GM23338 (cell line): ENCODE results near the gene SLC40A1. TPM values are rescaled to one million over a fixed set of nuclear protein-coding genes. Genes with fewer than 3 reads are reported as not detected.
A peak's percentile ranks its signal among the peaks of the same experiment; 100 is the strongest.

Source experiments
- ATAC-seq: fragments of 200-7000 bp; cut with Tn5 transposase; 3 replicates; pipeline ENCODE4 v1.9.1; 2020
- DNase-seq: peaks from one replicate; pipeline ENCODE4 v3.0.0-alpha.2; 2015; ENCODE audit warnings: low spot score
- H2AFZ ChIP-seq: fragments of 200-600 bp; sonication (generic); 2 replicates; pipeline ENCODE4 v1.8.0; 2016; ENCODE audit warnings: antibody characterized with exemption, mild to moderate bottlenecking, moderate library complexity
- H3F3A ChIP-seq: fragments of 200-600 bp; sonication (generic); replicated peaks from 2 replicates; pipeline ENCODE4 v1.8.0; 2017; ENCODE audit warnings: antibody characterized with exemption, mixed run types, low read depth
- H3K27ac ChIP-seq: fragments of 200-600 bp; sonication (generic); 2 replicates; pipeline ENCODE4 v1.6.1; 2016; ENCODE audit warnings: low read depth
- H3K27me3 ChIP-seq: fragments of 200-600 bp; sonication (generic); 2 replicates; pipeline ENCODE4 v1.8.0; 2016; ENCODE audit warnings: mild to moderate bottlenecking, mixed run types, moderate library complexity; ENCODE audit not compliant: insufficient read depth
- H3K36me3 ChIP-seq: fragments of 200-600 bp; sonication (generic); 2 replicates; pipeline ENCODE4 v1.8.0; 2016; ENCODE audit warnings: mild to moderate bottlenecking; ENCODE audit not compliant: insufficient read depth
- H3K4me1 ChIP-seq: fragments of 200-600 bp; sonication (generic); 2 replicates; pipeline ENCODE4 v1.8.0; 2016; ENCODE audit warnings: mild to moderate bottlenecking, moderate library complexity; ENCODE audit not compliant: insufficient read depth
- H3K4me2 ChIP-seq: fragments of 200-600 bp; sonication (generic); 2 replicates; pipeline ENCODE4 v1.7.1; 2017; ENCODE audit warnings: mixed run types
- H3K4me3 ChIP-seq: fragments of 200-600 bp; sonication (generic); 2 replicates; pipeline ENCODE4 v1.6.1; 2016; ENCODE audit warnings: mixed run types
- H3K79me2 ChIP-seq: fragments of 200-600 bp; sonication (generic); replicated peaks from 2 replicates; pipeline ENCODE4 v1.8.0; 2017; ENCODE audit warnings: mild to moderate bottlenecking; ENCODE audit not compliant: insufficient read depth
- H3K9me2 ChIP-seq: fragments of 200-600 bp; sonication (generic); 2 replicates; pipeline ENCODE4 v1.8.0; 2017; ENCODE audit not compliant: insufficient read depth
- H4K20me1 ChIP-seq: fragments of 200-600 bp; sonication (generic); replicated peaks from 2 replicates; pipeline ENCODE4 v1.8.0; 2017; ENCODE audit warnings: mild to moderate bottlenecking; ENCODE audit not compliant: insufficient read depth
- H3K27ac Mint-ChIP-seq: 2 replicates; pipeline ENCODE4 v1.8.0; 2020; ENCODE audit warnings: inconsistent platforms, mild to moderate bottlenecking, moderate library complexity, mixed read lengths
- H3K27me3 Mint-ChIP-seq: 3 replicates; pipeline ENCODE4 v1.8.0; 2022; ENCODE audit warnings: low read depth, mild to moderate bottlenecking, moderate library complexity, mixed read lengths, inconsistent platforms; ENCODE audit not compliant: insufficient read depth, poor library complexity
- H3K36me3 Mint-ChIP-seq: 3 replicates; pipeline ENCODE4 v1.8.0; 2021; ENCODE audit warnings: low read depth, mild to moderate bottlenecking, inconsistent platforms, moderate library complexity, mixed read lengths
- H3K4me1 Mint-ChIP-seq: 3 replicates; pipeline ENCODE4 v1.8.0; 2020; ENCODE audit warnings: mild to moderate bottlenecking, inconsistent platforms, mixed read lengths
- H3K4me3 Mint-ChIP-seq: 3 replicates; pipeline ENCODE4 v1.8.0; 2021; ENCODE audit warnings: moderate library complexity, mild to moderate bottlenecking, inconsistent platforms, mixed read lengths
- H3K9me3 Mint-ChIP-seq: 3 replicates; pipeline ENCODE4 v1.8.0; 2020; ENCODE audit warnings: moderate library complexity, mild to moderate bottlenecking, inconsistent platforms, mixed read lengths
- CREB1 ChIP-seq: fragments of 250-450 bp; sonication (Bioruptor Pico); IDR thresholded peaks from 2 replicates; pipeline ENCODE4 v1.5.0; 2020; ENCODE audit warnings: low read depth, mild to moderate bottlenecking, moderate library complexity
- CTCF ChIP-seq, 2 experiments: fragments of 200-600 bp in 1 of 2; sonication (generic) in 1 of 2; conservative IDR thresholded peaks; 2 replicates each; pipeline versions ENCODE4 v1.5.1 to v1.6.1; 2016 to 2017; ENCODE audit warnings: antibody characterized with exemption in 2 of 2, low read depth in 2 of 2, mild to moderate bottlenecking in 2 of 2, moderate library complexity in 1 of 2
- EZH2 ChIP-seq: fragments of 200-600 bp; sonication (generic); IDR thresholded peaks from one replicate; pipeline ENCODE4 v1.8.0; 2017; ENCODE audit warnings: antibody characterized with exemption, mild to moderate bottlenecking, low read depth; ENCODE audit not compliant: unreplicated experiment
- EZH2phosphoT487 ChIP-seq: fragments of 200-600 bp; sonication (generic); IDR thresholded peaks from one replicate; pipeline ENCODE4 v1.8.1; 2018; ENCODE audit warnings: antibody characterized with exemption; ENCODE audit not compliant: unreplicated experiment
- JUNB ChIP-seq: IDR thresholded peaks from one replicate; pipeline ENCODE4 v1.6.1; 2016; ENCODE audit warnings: antibody characterized with exemption; ENCODE audit not compliant: unreplicated experiment
- NANOG ChIP-seq: IDR thresholded peaks from 2 replicates; pipeline ENCODE4 v1.6.1; 2016; ENCODE audit warnings: antibody characterized with exemption, borderline replicate concordance
- POLR2AphosphoS5 ChIP-seq: IDR thresholded peaks from 2 replicates; pipeline ENCODE4 v1.6.1; 2016; ENCODE audit warnings: antibody characterized with exemption, low read depth
- STAT1 ChIP-seq: IDR thresholded peaks from one replicate; pipeline ENCODE4 v1.6.1; 2016; ENCODE audit warnings: antibody characterized with exemption; ENCODE audit not compliant: unreplicated experiment
- ZNF114 ChIP-seq: fragments of 250-450 bp; sonication (Bioruptor Pico); IDR thresholded peaks from 2 replicates; pipeline ENCODE4 v1.5.0; 2020; ENCODE audit warnings: mild to moderate bottlenecking, moderate library complexity
- ZNF331 ChIP-seq: fragments of 250-450 bp; sonication (Bioruptor Pico); IDR thresholded peaks from 2 replicates; pipeline ENCODE4 v1.5.0; 2020; ENCODE audit warnings: low read depth, mild to moderate bottlenecking, moderate library complexity
- long read RNA-seq: library from polyadenylated mRNA; unstranded; transcript quantifications from one replicate; pipeline ENCODE4 v2.0.0, GENCODE V29; 2020; ENCODE audit not compliant: unreplicated experiment
- polyA plus RNA-seq: library from polyadenylated mRNA; unstranded; fragments of >200 nt; fragmentation: Nextera tagmentation; extraction: Ambion mirVana; gene quantifications from 2 replicates; pipeline ENCODE4 v1.2.1, GENCODE V29; 2016
- total RNA-seq: library from RNA; depleted of rRNA; stranded (reverse); fragments of >200 nt; shearing (Covaris generic); gene quantifications from 2 replicates; pipeline ENCODE4 v1.2.3, GENCODE V29; 2014; rRNA removed
- TF ChIP-seq, protein P1 (sequence below): IDR thresholded peaks from 2 replicates; pipeline ENCODE4 v1.6.1; 2016; ENCODE audit warnings: antibody characterized with exemption
- TF ChIP-seq, protein P2 (sequence below): IDR thresholded peaks from one replicate; pipeline ENCODE4 v1.6.1; 2018; ENCODE audit warnings: antibody characterized with exemption; ENCODE audit not compliant: unreplicated experiment
- TF ChIP-seq, protein P3 (sequence below): fragments of 250-450 bp; sonication (Bioruptor Pico); IDR thresholded peaks from 2 replicates; pipeline ENCODE4 v1.5.0; 2020; ENCODE audit warnings: mild to moderate bottlenecking, moderate library complexity

SLC40A1 gene
- total RNA-seq (0.70 TPM in 1 of 2 replicates, not detected in the other), polyA plus RNA-seq (0.08 and 0.10 TPM in 2 replicates)
- long read RNA-seq: 0 reads

DNA sequence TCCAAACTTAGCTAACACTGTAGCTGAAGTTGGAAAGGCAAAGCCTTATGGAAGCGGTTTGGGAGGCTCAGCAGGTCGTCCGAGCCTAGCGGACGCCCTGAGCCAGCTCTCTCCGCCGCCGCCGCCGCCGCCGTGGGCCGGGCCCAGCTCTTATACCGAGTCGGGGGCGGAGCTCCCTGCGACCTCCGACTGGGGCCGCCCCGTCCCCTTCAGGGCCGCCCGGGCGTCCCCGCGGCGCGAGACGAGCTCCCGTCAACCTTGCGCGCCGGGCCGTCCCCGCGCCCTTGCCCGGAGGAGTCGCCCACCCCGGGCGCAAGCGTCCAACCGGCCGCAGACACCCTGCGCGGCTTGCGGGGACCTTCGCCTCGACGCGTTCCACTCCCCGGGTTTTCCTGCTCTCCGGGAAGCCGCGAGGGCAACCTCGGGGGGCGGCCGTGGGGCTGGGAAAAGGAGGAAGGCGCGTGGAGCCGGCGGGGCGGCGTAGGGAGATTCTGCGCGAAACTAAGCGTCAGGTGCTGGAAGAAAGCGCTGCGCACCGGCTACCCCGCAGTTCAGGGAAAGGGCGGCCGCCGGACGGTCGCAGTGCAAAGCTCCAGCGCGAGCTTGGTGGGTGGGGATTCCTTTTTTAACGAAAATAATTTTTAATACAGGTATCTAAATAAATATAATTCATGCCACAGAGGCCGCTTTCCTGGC, at the start of gene SLC40A1:
TSS of gene SLC40A1 (minus strand) at position 129 of the 696 bp plus-strand sequence. CDS start 326 bp downstream, outside the sequence.
- Mint-ChIP-seq H3K36me3 (no peaks in the 10 kb centered on the region), H3K4me3 (peak within 1 kb of the TSS; percentile 69), H3K27ac (no peak within 1 kb of the TSS), H3K9me3 (no peaks in the 10 kb centered on the region), H3K27me3 (peaks cover 81% of the 10 kb centered on the region), H3K4me1 (peaks cover 19% of the 10 kb centered on the region)
- Histone ChIP-seq H3K36me3 (no peaks in the 10 kb centered on the region), H4K20me1 (peaks cover 17% of the 10 kb centered on the region), H2AFZ (peak within 1 kb of the TSS; percentile 99), H3K79me2 (no peaks in the 10 kb centered on the region), H3K4me2 (peak within 1 kb of the TSS; percentile 99), H3K27ac (no peak within 1 kb of the TSS), H3F3A (peaks cover 3% of the 10 kb centered on the region; the same call in 1 of the 2 replicates), H3K27me3 (peaks cover 100% of the 10 kb centered on the region), H3K4me3 (peak within 1 kb of the TSS; percentile 86), H3K9me2 (no peaks in the 10 kb centered on the region), H3K4me1 (peaks cover 11% of the 10 kb centered on the region)
- TF ChIP-seq POLR2AphosphoS5 (no peak), EZH2 (no peak), JUNB (no peak), STAT1 (no peak), CREB1 (CRISPR knock-in tag) (no peak), ZNF331 (CRISPR knock-in tag) (no peak), EZH2phosphoT487 (no peak), ZNF114 (no peak), CTCF (conservative IDR thresholded peaks at IDR 0.05; ENCODE audit: low read depth in 2 of 2) (no peak), NANOG (no peak)
- TF ChIP-seq, protein P1, sequence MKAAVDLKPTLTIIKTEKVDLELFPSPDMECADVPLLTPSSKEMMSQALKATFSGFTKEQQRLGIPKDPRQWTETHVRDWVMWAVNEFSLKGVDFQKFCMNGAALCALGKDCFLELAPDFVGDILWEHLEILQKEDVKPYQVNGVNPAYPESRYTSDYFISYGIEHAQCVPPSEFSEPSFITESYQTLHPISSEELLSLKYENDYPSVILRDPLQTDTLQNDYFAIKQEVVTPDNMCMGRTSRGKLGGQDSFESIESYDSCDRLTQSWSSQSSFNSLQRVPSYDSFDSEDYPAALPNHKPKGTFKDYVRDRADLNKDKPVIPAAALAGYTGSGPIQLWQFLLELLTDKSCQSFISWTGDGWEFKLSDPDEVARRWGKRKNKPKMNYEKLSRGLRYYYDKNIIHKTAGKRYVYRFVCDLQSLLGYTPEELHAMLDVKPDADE: no peak
- TF ChIP-seq, protein P2, sequence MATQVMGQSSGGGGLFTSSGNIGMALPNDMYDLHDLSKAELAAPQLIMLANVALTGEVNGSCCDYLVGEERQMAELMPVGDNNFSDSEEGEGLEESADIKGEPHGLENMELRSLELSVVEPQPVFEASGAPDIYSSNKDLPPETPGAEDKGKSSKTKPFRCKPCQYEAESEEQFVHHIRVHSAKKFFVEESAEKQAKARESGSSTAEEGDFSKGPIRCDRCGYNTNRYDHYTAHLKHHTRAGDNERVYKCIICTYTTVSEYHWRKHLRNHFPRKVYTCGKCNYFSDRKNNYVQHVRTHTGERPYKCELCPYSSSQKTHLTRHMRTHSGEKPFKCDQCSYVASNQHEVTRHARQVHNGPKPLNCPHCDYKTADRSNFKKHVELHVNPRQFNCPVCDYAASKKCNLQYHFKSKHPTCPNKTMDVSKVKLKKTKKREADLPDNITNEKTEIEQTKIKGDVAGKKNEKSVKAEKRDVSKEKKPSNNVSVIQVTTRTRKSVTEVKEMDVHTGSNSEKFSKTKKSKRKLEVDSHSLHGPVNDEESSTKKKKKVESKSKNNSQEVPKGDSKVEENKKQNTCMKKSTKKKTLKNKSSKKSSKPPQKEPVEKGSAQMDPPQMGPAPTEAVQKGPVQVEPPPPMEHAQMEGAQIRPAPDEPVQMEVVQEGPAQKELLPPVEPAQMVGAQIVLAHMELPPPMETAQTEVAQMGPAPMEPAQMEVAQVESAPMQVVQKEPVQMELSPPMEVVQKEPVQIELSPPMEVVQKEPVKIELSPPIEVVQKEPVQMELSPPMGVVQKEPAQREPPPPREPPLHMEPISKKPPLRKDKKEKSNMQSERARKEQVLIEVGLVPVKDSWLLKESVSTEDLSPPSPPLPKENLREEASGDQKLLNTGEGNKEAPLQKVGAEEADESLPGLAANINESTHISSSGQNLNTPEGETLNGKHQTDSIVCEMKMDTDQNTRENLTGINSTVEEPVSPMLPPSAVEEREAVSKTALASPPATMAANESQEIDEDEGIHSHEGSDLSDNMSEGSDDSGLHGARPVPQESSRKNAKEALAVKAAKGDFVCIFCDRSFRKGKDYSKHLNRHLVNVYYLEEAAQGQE: no peak
- TF ChIP-seq, protein P3, sequence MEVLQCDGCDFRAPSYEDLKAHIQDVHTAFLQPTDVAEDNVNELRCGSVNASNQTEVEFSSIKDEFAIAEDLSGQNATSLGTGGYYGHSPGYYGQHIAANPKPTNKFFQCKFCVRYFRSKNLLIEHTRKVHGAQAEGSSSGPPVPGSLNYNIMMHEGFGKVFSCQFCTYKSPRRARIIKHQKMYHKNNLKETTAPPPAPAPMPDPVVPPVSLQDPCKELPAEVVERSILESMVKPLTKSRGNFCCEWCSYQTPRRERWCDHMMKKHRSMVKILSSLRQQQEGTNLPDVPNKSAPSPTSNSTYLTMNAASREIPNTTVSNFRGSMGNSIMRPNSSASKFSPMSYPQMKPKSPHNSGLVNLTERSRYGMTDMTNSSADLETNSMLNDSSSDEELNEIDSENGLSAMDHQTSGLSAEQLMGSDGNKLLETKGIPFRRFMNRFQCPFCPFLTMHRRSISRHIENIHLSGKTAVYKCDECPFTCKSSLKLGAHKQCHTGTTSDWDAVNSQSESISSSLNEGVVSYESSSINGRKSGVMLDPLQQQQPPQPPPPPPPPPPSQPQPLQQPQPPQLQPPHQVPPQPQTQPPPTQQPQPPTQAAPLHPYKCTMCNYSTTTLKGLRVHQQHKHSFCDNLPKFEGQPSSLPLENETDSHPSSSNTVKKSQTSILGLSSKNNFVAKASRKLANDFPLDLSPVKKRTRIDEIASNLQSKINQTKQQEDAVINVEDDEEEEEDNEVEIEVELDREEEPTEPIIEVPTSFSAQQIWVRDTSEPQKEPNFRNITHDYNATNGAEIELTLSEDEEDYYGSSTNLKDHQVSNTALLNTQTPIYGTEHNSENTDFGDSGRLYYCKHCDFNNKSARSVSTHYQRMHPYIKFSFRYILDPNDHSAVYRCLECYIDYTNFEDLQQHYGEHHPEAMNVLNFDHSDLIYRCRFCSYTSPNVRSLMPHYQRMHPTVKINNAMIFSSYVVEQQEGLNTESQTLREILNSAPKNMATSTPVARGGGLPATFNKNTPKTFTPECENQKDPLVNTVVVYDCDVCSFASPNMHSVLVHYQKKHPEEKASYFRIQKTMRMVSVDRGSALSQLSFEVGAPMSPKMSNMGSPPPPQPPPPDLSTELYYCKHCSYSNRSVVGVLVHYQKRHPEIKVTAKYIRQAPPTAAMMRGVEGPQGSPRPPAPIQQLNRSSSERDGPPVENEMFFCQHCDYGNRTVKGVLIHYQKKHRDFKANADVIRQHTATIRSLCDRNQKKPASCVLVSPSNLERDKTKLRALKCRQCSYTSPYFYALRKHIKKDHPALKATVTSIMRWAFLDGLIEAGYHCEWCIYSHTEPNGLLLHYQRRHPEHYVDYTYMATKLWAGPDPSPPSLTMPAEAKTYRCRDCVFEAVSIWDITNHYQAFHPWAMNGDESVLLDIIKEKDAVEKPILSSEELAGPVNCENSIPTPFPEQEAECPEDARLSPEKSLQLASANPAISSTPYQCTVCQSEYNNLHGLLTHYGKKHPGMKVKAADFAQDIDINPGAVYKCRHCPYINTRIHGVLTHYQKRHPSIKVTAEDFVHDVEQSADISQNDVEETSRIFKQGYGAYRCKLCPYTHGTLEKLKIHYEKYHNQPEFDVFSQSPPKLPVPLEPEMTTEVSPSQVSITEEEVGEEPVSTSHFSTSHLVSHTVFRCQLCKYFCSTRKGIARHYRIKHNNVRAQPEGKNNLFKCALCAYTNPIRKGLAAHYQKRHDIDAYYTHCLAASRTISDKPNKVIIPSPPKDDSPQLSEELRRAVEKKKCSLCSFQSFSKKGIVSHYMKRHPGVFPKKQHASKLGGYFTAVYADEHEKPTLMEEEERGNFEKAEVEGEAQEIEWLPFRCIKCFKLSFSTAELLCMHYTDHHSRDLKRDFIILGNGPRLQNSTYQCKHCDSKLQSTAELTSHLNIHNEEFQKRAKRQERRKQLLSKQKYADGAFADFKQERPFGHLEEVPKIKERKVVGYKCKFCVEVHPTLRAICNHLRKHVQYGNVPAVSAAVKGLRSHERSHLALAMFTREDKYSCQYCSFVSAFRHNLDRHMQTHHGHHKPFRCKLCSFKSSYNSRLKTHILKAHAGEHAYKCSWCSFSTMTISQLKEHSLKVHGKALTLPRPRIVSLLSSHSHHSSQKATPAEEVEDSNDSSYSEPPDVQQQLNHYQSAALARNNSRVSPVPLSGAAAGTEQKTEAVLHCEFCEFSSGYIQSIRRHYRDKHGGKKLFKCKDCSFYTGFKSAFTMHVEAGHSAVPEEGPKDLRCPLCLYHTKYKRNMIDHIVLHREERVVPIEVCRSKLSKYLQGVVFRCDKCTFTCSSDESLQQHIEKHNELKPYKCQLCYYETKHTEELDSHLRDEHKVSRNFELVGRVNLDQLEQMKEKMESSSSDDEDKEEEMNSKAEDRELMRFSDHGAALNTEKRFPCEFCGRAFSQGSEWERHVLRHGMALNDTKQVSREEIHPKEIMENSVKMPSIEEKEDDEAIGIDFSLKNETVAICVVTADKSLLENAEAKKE (CRISPR knock-in tag): no peak
- ATAC-seq (peak; percentile 85), DNase-seq (peak; percentile 73)
